ENCODE measurements around the gene SPATC1L. TPM values are rescaled to one million over a fixed set of nuclear protein-coding genes. Genes with fewer than 3 reads are reported as not detected.

Gene SPATC1L
- total and polyA plus RNA-seq, 2 of the 8 experiments (the other 6 are each of a cell fraction or from before 2014, with no cell fraction given) = 24.9 to 50.0 TPM

GRCh38 chr21:46158666-46159300, 25.5 kb downstream of the SPATC1L start:
- H3K9ac ChIP-seq (replicated peaks in 1 of 4; ENCODE audit: extremely low read depth in 1 of 4, low read depth in 3 of 4, low read length in 3 of 4) = no peak overlapping the region

More at GRCh38 chr21:46158666-46159300, 25.5 kb downstream of the SPATC1L start:
- Histone ChIP-seq H2AFZ (ENCODE audit: low read length) (no peak overlapping the region), H3K14ac (ENCODE audit: insufficient read length) (no peak overlapping the region), H2BK20ac (ENCODE audit: low read length) (no peak overlapping the region), H4K91ac (replicated peaks; ENCODE audit: insufficient read length, low read length) (no peak overlapping the region), H3K4me1 (replicated peaks in 1 of 4; ENCODE audit: control insufficient read depth in 3 of 4, insufficient read depth in 4 of 4, low read length in 3 of 4) (peaks cover 0 to 5% (median 1%) of the 10 kb centered on the region in 4 experiments; a peak in 3 of 7 replicates), H4K5ac (ENCODE audit: insufficient read length, low read depth, low read length) (no peak overlapping the region), H3K79me1 (ENCODE audit: low read depth, low read length) (no peaks in the 10 kb centered on the region; the same call in 1 of the 2 replicates), H3K9me3 (ENCODE audit: insufficient read depth in 2 of 2, low read depth in 1 of 2, low read length in 1 of 2) (peaks cover 4 to 26% of the 10 kb centered on the region in 2 experiments; a peak in 2 of 4 replicates), H3K56ac (replicated peaks; ENCODE audit: insufficient read length, low read depth, low read length) (no peak overlapping the region), H4K20me1 (replicated peaks in 1 of 2; ENCODE audit: control insufficient read depth in 1 of 2, insufficient read depth in 2 of 2, low read length in 2 of 2) (peaks cover 0 to 4% of the 10 kb centered on the region in 2 experiments), H3K23me2 (ENCODE audit: low read depth, low read length) (no peaks in the 10 kb centered on the region), H3K36me3 (ENCODE audit: control insufficient read depth in 2 of 4, insufficient read depth in 4 of 4, low read length in 3 of 4) (peaks cover 0 to 19% (median 9%) of the 10 kb centered on the region in 4 experiments; a peak in 5 of 8 replicates), H3K4me3 (ENCODE audit: extremely low read depth in 1 of 4, insufficient read depth in 2 of 4, low read depth in 3 of 4, low read length in 4 of 4) (no peak overlapping the region), H3K79me2 (ENCODE audit: control insufficient read depth in 1 of 2, insufficient read depth in 2 of 2, low read length in 2 of 2) (no peaks in the 10 kb centered on the region), H3K27ac (ENCODE audit: low read depth, low read length) (no peak overlapping the region), H2AK5ac (ENCODE audit: low read depth, low read length) (no peak overlapping the region), H2BK5ac (ENCODE audit: low read depth, low read length) (no peak overlapping the region), H2BK15ac (ENCODE audit: low read length) (no peak overlapping the region), H3K27me3 (replicated peaks in 1 of 4; ENCODE audit: control insufficient read depth in 3 of 4, extremely low read depth in 1 of 4, insufficient read depth in 3 of 4, low read length in 3 of 4) (no peaks in the 10 kb centered on the region; a peak in 1 of 7 replicates), H3K4me2 (ENCODE audit: insufficient read depth in 1 of 2, low read depth in 2 of 2, low read length in 2 of 2) (no peak overlapping the region), H3K4ac (replicated peaks; ENCODE audit: insufficient read length, low read depth, low read length) (no peak overlapping the region), H2BK120ac (replicated peaks; ENCODE audit: low read depth, low read length) (no peak overlapping the region), H4K8ac (ENCODE audit: extremely low read depth, insufficient read depth, low read length) (no peak overlapping the region; the same call in 1 of the 2 replicates), H3K23ac (ENCODE audit: insufficient read length) (no peak overlapping the region), H3K18ac (ENCODE audit: extremely low read depth, low read length) (no peak overlapping the region), H2BK12ac (ENCODE audit: low read depth, low read length) (no peak overlapping the region)
- POLR2A ChIA-PET (ENCODE audit: partially characterized antibody) = interaction anchor here (0.9 kb wide), 1 partner anchor 16 kb away, joined by 3 read pairs; no protein-coding TSS in a partner anchor
- no peak for TF ChIP-seq SIN3A (conservative IDR thresholded peaks at IDR 0.05 in 1 of 2, IDR thresholded peaks at IDR 0.05 in 1 of 2; ENCODE audit: low read depth in 1 of 2, low read length in 2 of 2)
- no peak for TF ChIP-seq KDM4A (IDR thresholded peaks at IDR 0.05; ENCODE audit: low read depth, low read length, severe bottlenecking)
- TF ChIP-seq BACH1 (IDR thresholded peaks at IDR 0.05; ENCODE audit: low read length) = no peak
- TF ChIP-seq FOSL1 (IDR thresholded peaks at IDR 0.05; ENCODE audit: insufficient read depth, low read depth, low read length) = no peak
- TF ChIP-seq TEAD4 (IDR thresholded peaks at IDR 0.05; ENCODE audit: low read depth, low read length) = no peak
- no peak for TF ChIP-seq RFX5 (IDR thresholded peaks at IDR 0.05; ENCODE audit: borderline replicate concordance, low read depth, low read length)
- TF ChIP-seq MAX (IDR thresholded peaks at IDR 0.05) = no peak
- no peak for TF ChIP-seq SP1 (IDR thresholded peaks at IDR 0.05; ENCODE audit: low read depth, low read length)
- no peak for TF ChIP-seq POU5F1 (IDR thresholded peaks at IDR 0.05; ENCODE audit: low read depth, low read length)
- TF ChIP-seq EP300 (IDR thresholded peaks at IDR 0.05; ENCODE audit: borderline replicate concordance in 1 of 2, low read depth in 2 of 2, low read length in 2 of 2) = no peak
- TF ChIP-seq SIRT6 (IDR thresholded peaks at IDR 0.05; ENCODE audit: low read length) = no peak
- no peak for TF ChIP-seq RBBP5 (IDR thresholded peaks at IDR 0.05; ENCODE audit: borderline replicate concordance, low read depth, low read length)
- no peak for TF ChIP-seq BCL11A (IDR thresholded peaks at IDR 0.05; ENCODE audit: low read depth in 2 of 2, low read length in 2 of 2)
- DNase-seq (ENCODE audit: low read depth in 1 of 2, low spot score in 2 of 2) (no peak), FAIRE-seq (no peak)
- CTCF ChIA-PET (ENCODE audit: partially characterized antibody) = interaction anchor here (0.6 to 1.8 kb wide), 8 partner anchors 10 to 266 kb away, joined by 3 to 7 read pairs (median 4); no protein-coding TSS in a partner anchor
- WGBS, 2 experiments (ENCODE audit: extremely low coverage in 1 of 2, insufficient coverage in 1 of 2, insufficient read length in 1 of 2, insufficient replicate concordance in 2 of 2, low coverage in 1 of 2, low lambda C conversion rate in 2 of 2, missing lambda C conversion rate in 1 of 2) = 93% methylated on average over 10 of the region's 10 CpGs; no CpG with 5 or more reads in 1 of the 2 experiments
